GM18505 (cell line): Measurements from ENCODE around the gene GAS7.

Experiments
- ATAC-seq: cut with Tn5 transposase; IDR thresholded peaks from one replicate; pipeline ENCODE4 v1.9.1; 2021; ENCODE audit not compliant: unreplicated experiment
- POLR2A ChIP-seq: IDR thresholded peaks from 4 replicates; pipeline ENCODE4 v1.6.1; 2011; ENCODE audit warnings: borderline replicate concordance; ENCODE audit not compliant: insufficient read depth, insufficient read length; ENCODE audit errors: extremely low read depth

Gene GAS7

DNA sequence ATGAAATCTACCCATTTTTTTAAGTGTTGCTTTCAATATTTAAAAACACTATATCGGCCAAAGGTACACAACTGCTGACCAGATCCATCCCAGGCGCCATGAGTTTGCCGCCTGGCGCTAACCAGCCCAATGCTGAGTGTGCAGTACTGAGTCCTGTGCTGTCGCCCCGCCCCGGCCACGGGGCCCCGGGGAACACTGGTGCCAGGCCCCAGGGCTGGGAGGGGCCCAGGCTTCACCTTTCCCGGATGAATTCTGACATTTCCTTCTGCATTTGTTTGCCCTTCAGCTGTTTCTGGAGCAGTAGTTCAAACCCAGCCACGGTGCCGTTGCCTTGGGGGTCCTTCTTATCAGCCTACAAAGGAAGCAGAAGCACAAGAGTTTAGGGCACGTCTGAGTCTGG is 255.5 kb downstream of the GAS7 start:
- ATAC-seq = no peak
- TF ChIP-seq POLR2A = no peak

DNA sequence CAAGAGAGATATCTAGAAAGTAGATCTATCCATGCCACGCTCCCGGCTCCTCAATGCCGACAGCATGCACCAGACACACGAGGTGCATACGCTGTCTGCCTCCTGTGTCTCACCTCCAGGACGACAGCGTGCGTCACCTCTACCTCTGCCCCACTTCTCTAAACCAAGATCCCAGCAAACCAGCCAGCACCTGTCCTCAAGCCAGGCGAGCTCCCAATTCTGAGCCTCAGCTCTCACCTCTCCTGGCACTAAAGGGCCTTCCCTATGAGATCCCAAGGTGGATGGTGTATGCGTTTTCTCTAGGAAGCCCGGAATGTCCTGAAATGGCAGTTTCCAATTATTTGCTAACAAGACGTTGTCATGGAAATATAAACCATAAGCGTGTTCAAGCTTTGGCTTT is 257.1 kb downstream of the GAS7 start:
- no peak for TF ChIP-seq POLR2A
- ATAC-seq = no peak

DNA sequence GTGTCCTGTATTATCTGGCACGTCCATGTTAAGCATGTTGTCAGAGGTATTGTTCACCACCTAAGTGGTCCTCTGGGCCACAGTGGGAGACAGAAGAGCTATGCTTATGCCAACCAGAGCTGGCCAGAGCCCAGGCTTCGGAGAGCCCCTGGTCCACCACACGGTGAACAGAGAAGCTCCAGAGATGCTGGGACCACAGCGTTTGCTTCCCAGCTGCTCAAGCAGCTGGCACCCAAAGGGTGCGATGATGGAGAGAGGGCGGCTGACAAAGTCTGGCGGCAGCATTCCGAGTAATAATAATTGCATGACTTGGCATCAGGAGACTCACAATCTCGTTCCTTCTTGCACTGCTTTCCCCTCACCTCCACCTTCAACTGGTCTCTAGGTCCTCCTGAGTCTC is 257.6 kb downstream of the GAS7 start:
- TF ChIP-seq POLR2A = no peak
- no peak for ATAC-seq

DNA sequence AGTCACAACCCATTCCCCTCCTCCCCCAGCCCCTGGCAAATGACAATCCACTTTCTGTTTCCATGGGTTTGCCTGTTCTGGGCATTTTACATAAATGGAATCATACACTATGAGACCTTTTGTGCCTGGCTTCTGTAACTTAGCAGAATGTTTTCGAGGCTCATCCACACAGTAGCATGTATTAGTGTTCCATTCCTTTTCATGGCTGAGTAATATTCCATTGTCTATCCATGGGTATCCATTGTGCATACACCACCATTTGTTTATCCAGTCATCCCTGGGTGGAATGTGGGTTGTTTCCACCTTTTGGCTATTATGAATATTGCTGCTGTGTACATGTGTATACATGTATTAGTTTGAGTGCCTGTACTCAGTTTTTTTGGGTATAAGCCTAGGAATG is 259.6 kb downstream of the GAS7 start:
- ATAC-seq = no peak
- TF ChIP-seq POLR2A = no peak

DNA sequence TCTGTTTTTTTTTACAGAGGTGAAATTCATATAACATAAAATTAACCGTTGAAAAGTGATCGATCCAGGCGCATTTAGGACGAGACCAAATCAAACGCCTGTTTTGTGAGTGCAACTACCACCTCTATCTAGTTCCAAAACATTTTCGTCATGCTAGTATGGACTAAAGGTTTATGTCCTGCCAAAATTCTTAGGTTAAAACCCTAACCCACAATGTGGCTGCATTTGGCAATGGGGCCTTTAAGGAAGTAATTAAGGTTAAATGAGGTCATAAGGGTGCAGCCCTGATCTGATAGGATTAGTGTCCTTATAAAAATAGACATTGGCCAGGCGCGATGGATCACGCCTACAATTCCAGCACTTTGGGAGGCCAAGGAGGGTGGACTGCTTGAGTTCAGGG is 260.5 kb downstream of the GAS7 start:
- ATAC-seq = no peak
- TF ChIP-seq POLR2A = no peak

DNA sequence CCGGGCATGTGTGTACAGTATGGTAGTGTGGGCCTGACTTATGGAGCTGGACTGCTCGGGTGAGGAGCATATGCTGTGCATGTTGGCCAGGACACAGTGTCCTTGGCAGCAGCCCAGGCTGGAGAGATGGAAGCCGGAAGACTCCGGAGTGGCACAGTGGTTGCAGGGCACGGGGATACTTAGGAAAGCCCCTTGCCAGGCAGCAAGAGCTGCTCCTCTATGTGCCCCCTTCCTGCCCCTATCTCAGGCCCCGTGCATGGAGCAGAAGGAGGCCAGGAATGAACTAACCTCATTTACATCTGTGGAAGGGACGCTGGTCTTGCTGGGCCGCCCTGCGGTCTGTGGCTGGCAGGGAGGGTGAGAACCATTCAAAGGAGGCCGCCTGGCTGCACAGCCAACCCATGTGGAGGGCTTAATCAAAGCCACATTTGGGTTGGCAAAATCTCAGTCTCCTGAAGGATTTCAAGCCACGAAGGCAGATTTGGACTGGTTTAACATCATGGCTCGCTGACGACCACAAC is 261.1 kb downstream of the GAS7 start:
- no peak for ATAC-seq
- TF ChIP-seq POLR2A = no peak

DNA sequence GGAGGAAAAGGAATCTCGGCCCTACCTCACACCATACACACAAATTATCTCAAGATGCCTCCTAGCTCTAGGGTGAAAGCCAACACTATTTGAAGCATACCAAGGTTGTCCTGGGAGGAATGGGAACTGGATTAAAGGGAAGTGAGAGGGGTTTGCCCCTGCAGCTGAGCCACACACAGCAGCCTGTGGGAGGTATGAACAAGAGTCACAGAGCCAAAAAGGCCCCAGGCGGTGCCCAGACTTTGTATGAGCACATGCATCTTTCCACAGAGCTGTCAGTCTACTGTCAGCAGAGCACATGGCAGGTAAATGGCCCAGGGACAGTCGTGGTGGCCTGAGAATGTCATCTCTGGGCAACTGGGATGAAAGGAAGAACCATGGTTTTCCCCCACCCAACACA is 262.3 kb downstream of the GAS7 start:
- ATAC-seq = no peak
- no peak for TF ChIP-seq POLR2A

DNA sequence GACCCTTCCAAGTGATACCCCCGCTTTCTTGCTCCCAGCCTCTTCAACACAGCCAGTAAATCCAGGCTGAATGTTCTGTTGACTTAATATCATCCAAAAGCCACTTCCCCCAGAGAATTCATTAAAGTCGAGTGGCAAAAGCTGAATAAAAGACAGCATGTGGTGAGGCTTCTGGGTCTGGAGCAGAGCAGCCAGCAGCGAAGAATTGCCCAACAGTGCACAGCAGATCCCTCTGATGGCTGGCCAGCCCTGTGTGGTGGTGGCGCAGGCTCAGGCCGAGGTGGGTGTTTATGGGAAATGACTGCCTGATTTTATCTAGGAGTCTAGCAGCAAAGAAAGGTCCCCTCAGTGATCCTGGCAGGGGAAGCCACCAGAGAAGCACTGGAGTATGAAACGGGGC is 263.0 kb downstream of the GAS7 start:
- TF ChIP-seq POLR2A = no peak
- ATAC-seq = no peak

DNA sequence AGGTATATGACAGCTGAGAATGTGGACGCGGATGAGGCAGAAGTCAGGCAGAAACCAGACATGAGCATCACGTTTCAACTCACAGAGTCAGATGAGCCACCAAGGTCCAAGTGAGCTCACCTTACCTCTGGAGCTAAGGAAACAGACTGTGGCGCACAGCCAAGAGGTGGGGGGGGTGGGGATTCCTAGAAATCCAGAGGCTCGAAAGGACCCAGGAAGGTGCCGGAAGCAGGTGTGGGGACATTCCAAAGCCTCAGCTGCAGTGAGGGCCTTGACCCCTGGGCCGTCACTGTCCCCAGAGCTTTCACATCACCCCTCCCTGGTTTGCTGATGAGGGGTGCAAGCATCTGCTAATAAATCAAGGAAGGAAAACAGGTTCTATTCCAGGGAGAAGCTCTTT is 264.1 kb downstream of the GAS7 start:
- no peak for ATAC-seq
- no peak for TF ChIP-seq POLR2A

DNA sequence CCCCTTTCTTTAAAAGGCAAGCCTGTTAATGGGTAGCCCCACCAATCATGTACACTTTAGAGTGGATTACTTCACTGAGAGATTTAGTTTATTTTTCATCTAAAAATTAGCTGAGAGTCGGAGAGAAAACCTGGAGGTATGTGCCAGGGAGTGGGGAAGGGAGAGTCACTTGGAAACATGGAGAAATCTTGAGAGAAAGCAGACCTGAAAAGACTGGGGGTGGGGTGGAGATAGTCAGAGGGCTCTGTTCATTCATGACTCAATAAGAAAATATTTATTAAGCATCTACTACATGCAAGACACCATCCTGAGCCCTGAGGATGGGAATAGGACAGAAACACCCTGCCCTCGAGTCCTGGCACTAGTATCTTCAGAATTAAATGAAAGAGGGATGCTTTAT is 265.9 kb downstream of the GAS7 start:
- TF ChIP-seq POLR2A = no peak
- ATAC-seq = no peak

DNA sequence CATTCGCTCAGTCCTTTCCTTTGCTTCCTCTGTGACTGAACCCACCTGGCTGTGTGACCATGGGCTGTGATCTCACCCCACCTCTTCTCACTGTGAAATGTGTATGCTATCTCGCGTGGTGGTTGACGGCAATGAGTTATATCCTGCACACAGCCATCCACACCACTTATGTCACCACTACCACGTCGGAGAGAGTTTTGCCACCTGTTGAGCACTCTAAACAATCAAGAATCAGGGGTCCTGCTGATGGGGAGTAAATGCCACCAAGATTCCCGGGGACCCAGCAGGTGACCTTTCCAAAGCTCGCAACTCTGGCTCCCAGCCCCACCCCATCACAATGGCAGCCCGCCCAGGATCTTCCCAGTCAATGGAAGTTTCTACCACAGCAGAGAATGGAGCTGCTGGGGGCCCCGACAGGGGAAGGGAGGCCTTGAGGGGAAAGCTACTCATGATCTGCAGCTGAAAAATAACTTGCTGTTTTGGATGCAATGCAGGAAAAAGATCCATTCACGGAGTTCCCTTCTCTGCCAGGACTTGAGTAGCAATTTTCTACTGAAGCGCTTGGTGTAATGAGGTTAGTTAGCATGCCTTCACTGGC is 267.2 kb downstream of the GAS7 start:
- ATAC-seq = no peak
- TF ChIP-seq POLR2A = no peak

DNA sequence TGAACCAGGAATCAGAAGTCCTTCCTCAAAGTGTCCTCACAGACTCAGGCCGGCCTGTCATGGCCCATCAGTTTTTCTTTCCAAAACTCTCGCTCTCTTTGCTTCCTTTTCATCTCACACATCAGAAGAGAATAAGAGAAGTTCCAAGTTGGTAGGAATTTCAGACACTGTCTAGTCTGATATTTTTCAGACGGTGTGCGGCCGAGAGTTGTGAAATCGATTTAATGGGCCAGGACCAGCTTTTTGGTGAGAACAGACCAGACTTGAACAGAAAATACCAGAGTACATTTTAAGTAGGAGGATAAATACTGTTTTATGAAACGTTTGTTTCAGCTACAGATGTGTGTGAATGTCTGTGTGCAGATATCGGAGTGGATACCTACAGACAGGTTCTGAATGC is 268.5 kb downstream of the GAS7 start:
- ATAC-seq = no peak
- TF ChIP-seq POLR2A = no peak

DNA sequence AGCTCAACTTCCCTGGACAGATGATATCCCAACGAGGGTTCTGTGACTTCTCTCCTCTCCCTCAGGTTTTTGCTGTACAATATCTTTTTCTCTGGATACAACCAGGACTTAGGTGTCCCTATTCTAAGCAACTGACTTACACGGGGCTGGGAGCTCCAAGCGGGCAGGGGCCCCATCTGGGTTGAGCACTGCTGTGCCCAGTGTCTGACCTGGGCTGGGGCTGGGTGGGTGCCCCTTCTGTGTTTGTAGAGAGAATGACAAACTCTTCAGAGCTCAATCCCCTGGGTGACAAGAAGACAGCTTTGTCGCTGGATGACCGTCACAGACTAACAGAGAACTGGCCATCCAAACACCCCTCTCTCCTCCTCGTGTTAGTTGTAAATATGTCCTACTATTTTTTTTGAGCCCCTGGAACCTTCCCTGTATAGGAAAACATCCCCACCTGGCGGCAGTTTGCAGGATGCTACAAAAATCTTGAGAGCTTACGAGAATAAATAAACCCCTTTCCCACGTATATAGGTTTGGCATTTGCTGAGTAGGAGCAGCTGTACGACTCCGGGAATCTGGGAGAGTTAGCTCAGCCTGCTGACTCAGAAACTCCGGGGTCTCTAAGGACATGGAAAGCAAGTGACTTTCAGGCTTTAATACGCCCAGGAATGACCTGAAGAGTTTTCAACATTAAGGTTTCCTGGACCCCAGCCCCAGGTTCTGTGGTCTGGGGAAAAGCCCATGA is 269.6 kb downstream of the GAS7 start:
- ATAC-seq = no peak
- TF ChIP-seq POLR2A = no peak

DNA sequence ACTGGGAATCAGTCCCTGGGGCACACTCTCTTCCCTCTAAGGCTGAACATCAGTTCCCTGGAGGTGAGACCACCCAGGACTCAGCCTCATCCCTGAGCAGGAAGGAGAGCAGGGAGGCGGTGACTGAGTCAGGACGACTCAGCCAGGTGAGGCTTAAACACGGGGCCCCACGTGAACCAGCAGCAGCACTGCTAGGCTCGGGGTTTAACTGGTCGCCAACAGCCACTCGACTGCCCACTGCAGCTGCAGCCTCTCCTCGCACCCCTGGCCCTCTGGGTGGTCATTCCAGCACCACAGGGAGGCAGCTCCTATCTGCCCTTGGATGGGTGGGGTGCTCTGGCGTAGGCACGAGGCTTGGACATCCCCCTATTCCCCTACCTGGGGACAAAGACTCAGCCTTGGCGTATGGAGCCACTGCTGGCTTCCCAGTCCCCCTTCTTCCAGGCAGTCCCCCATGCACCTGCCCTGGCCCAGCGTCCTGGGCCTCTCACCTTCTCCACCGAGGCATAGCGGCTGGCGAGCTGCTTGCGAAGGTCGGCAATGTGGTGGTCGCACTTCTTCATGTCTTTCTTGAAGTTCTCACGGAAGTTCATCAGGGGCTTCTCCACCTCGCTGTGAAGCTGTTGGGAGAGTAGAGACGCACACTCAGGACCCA is 272.1 kb downstream of the GAS7 start:
- no peak for ATAC-seq
- no peak for TF ChIP-seq POLR2A
